Hepatocyte (in vitro differentiated cells): Measurements from ENCODE around the gene AOPEP. TPM values are rescaled to one million over a fixed set of nuclear protein-coding genes. Genes with fewer than 3 reads are reported as not detected.

Source experiments
- DNase-seq: peaks from one replicate; pipeline ENCODE4 v3.0.0-alpha.2; 2016; ENCODE audit warnings: low spot score
- H2AFZ ChIP-seq: fragments of 200-600 bp; sonication (generic); 2 replicates; pipeline ENCODE4 v1.6.0; 2016; ENCODE audit warnings: antibody characterized with exemption, mild to moderate bottlenecking
- H3K27ac ChIP-seq: fragments of 200-600 bp; sonication (generic); 2 replicates; pipeline ENCODE4 v1.5.1; 2016; ENCODE audit warnings: mild to moderate bottlenecking
- H3K27me3 ChIP-seq: fragments of 200-600 bp; sonication (generic); 2 replicates; pipeline ENCODE4 v1.6.1; 2016
- H3K36me3 ChIP-seq: fragments of 200-600 bp; sonication (generic); replicated peaks from 2 replicates; pipeline ENCODE4 v1.5.1; 2016; ENCODE audit warnings: low read depth; ENCODE audit not compliant: insufficient read depth
- H3K4me1 ChIP-seq: fragments of 200-600 bp; sonication (generic); 2 replicates; pipeline ENCODE4 v1.5.1; 2016; ENCODE audit warnings: mild to moderate bottlenecking, moderate library complexity; ENCODE audit not compliant: insufficient read depth
- H3K4me2 ChIP-seq: fragments of 200-600 bp; sonication (generic); 2 replicates; pipeline ENCODE4 v1.6.0; 2016
- H3K4me3 ChIP-seq: fragments of 200-600 bp; sonication (generic); 2 replicates; pipeline ENCODE4 v1.5.1; 2016; ENCODE audit warnings: mild to moderate bottlenecking
- H3K79me2 ChIP-seq: fragments of 200-600 bp; sonication (generic); 2 replicates; pipeline ENCODE4 v1.6.0; 2017; ENCODE audit warnings: mild to moderate bottlenecking
- H3K9me2 ChIP-seq: fragments of 200-600 bp; sonication (generic); replicated peaks from 2 replicates; pipeline ENCODE4 v1.6.0; 2017; ENCODE audit warnings: mild to moderate bottlenecking; ENCODE audit not compliant: insufficient read depth
- H3K9me3 ChIP-seq: fragments of 200-600 bp; sonication (generic); 2 replicates; pipeline ENCODE4 v1.5.1; 2016; ENCODE audit warnings: low read depth, mild to moderate bottlenecking
- H4K20me1 ChIP-seq: fragments of 200-600 bp; sonication (generic); 2 replicates; pipeline ENCODE4 v1.6.0; 2016; ENCODE audit warnings: mild to moderate bottlenecking; ENCODE audit not compliant: insufficient read depth, poor library complexity, severe bottlenecking
- EZH2 ChIP-seq: fragments of 200-600 bp; sonication (generic); IDR thresholded peaks from 2 replicates; pipeline ENCODE4 v1.6.1; 2016; ENCODE audit warnings: antibody characterized with exemption, mild to moderate bottlenecking, borderline replicate concordance
- EZH2phosphoT487 ChIP-seq: fragments of 200-600 bp; sonication (generic); IDR thresholded peaks from one replicate; pipeline ENCODE4 v1.6.1; 2018; ENCODE audit warnings: antibody characterized with exemption, mild to moderate bottlenecking, low read depth, moderate library complexity; ENCODE audit not compliant: unreplicated experiment, severe bottlenecking
- WGBS: methylation state at CpG from one replicate; pipeline ENCODE4 v1.1.6; 2016; ENCODE audit warnings: low lambda C conversion rate; ENCODE audit errors: missing lambda C conversion rate; 5-methylcytosine and 5-hydroxymethylcytosine counted together
- polyA plus RNA-seq: library from polyadenylated mRNA; unstranded; fragments of >200 nt; fragmentation: Nextera tagmentation; extraction: Ambion mirVana; gene quantifications from 2 replicates; pipeline ENCODE4 v1.2.1, GENCODE V29; 2016
- total RNA-seq: library from RNA; depleted of rRNA; stranded (reverse); fragments of >200 nt; gene quantifications from 2 replicates; pipeline ENCODE4 v1.2.3, GENCODE V29; 2014
- TF ChIP-seq, protein P1 (sequence below): fragments of 200-600 bp; sonication (generic); IDR thresholded peaks from 2 replicates; pipeline ENCODE4 v1.5.1; 2016; ENCODE audit warnings: antibody characterized with exemption, mild to moderate bottlenecking; ENCODE audit not compliant: poor library complexity

Gene AOPEP
- total and polyA plus RNA-seq, 2 experiments from 2014 or later: 82.8 to 101 TPM

DNA sequence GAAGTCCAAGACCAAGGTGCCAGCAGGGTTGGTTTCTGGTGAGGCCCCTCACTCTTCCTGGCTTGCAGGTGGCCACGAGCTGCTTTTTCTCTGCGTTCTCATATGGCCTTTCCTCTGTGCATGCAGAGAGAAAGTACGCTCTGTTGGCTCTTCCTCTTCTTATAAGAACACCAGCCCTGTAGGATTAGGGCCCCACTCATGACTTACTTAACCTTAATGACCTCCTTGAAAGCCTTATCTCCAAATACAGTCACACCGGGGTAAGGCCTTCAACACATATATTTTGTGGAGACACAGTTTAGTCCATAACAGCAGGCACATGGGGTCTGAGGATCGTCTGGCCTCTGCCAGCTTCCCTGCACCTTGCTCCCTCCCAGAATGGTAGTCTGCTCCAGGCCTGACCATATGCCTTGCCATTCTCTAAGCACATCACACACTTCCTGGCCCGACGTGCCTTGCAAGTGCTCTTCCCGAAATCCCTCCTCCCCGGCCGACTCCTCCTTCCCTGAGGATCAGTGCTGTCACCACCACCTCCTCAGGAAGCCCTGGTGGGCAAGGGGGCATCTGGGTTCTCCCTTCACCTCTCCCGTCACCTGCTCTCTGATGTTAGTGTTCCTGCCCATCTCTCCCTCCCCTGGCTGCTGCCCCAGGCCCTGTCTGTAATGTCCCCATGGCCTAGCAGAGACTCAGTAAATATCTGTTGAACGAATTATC is 200.7 kb downstream of the AOPEP start:
- Histone ChIP-seq H3K36me3 (no peaks in the 10 kb centered on the region), H3K4me2 (no peak overlapping the region), H2AFZ (no peak overlapping the region), H3K27ac (peak overlapping the region; percentile 10), H3K4me1 (peaks cover 37% of the 10 kb centered on the region), H3K4me3 (no peak overlapping the region), H3K9me3 (no peaks in the 10 kb centered on the region), H4K20me1 (no peaks in the 10 kb centered on the region), H3K9me2 (no peaks in the 10 kb centered on the region), H3K79me2 (peaks cover 32% of the 10 kb centered on the region), H3K27me3 (no peaks in the 10 kb centered on the region)
- TF ChIP-seq, protein P1, sequence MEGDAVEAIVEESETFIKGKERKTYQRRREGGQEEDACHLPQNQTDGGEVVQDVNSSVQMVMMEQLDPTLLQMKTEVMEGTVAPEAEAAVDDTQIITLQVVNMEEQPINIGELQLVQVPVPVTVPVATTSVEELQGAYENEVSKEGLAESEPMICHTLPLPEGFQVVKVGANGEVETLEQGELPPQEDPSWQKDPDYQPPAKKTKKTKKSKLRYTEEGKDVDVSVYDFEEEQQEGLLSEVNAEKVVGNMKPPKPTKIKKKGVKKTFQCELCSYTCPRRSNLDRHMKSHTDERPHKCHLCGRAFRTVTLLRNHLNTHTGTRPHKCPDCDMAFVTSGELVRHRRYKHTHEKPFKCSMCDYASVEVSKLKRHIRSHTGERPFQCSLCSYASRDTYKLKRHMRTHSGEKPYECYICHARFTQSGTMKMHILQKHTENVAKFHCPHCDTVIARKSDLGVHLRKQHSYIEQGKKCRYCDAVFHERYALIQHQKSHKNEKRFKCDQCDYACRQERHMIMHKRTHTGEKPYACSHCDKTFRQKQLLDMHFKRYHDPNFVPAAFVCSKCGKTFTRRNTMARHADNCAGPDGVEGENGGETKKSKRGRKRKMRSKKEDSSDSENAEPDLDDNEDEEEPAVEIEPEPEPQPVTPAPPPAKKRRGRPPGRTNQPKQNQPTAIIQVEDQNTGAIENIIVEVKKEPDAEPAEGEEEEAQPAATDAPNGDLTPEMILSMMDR: no peak
- no peak for TF ChIP-seq EZH2
- TF ChIP-seq EZH2phosphoT487: no peak
- no peak for DNase-seq
- WGBS: 79% methylated on average over 12 of the region's 12 CpGs

DNA sequence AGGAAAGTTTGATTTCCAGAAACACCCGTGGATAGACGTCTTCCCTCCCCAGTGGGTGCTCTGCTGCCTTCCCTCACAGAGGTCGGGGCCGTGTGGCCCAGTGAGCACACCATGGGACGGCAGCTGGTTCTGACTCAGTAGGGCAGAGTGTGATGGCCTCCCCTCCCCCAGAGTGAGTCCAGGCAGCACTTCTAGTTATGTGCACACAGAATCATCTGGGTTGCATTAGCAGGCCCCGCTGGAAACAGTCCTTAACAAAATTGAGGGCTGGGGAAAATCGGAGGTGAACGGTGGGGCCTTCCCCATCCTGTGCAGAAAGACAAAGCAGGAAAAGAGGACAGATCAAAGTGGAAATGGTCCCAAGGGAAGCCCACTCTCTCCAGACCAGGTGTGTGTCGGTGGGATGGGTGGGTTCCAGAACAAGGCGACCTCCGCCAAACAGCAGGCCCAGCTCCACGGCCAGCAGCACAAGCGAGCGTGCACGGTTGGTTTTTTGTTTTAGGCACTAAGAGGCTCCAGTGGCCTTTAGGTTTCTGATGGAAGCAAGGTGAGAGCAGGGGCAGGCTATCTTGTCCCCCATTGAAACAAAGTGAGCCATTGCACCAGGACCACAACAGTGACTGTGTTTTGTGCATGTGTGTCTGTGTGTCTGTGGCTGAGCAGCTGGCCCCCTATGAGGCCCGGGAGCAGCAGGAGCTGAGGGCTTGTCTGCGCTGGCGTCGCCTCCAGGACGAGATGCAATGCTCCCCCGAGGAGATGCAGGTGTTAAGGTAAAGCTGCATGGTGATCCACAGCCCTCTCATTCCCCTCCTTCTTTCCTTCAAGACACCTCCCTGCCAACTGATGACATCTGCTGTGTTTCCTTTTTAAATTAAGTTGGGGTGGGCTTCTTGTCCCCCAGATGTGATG is 201.5 kb downstream of the AOPEP start:
- H2AFZ ChIP-seq: no peak overlapping the region
- H3K27ac ChIP-seq: peak overlapping the region; percentile 10

DNA sequence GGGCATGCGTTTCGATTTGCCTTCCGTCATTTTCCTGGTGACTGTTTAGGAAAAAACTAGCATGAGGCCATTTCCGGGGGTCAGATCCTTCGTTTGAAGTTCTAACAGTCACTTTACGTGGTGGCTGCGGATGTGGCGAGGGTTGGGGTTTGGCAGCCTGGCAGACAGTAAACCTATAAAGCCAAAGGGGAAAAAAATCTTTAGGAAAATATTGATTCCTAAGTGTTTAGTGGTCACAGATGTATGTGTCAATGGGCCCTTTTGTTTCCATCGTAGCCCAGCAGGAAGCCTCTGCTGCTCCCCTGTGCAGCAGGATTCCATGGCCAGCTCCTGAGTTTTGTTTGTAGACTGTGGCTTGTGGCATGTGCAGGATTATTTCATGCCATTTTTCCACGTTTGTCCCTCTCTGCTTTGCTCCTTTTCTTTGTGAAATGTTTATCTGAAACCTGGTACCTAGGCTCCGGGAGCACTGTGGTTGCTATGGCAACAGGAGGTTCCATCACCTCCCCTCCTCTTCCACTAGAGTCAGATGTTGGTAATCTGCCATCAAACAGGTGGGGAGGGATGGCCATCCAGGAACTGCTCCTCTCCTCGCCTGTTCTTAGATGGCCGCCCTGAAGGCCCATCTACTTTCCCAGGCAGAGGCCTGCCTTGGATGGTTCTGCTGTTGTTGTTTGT is 202.3 kb downstream of the AOPEP start:
- TF ChIP-seq EZH2phosphoT487 (no peak), EZH2 (no peak)
- TF ChIP-seq, protein P1: no peak
- Histone ChIP-seq H3K9me2 (no peaks in the 10 kb centered on the region), H3K27me3 (no peaks in the 10 kb centered on the region), H3K9me3 (no peaks in the 10 kb centered on the region), H2AFZ (no peak overlapping the region), H3K4me2 (no peak overlapping the region), H3K4me3 (no peak overlapping the region), H4K20me1 (no peaks in the 10 kb centered on the region), H3K79me2 (peaks cover 32% of the 10 kb centered on the region), H3K27ac (peak overlapping the region; percentile 10), H3K4me1 (peaks cover 22% of the 10 kb centered on the region), H3K36me3 (no peaks in the 10 kb centered on the region)
- no peak for DNase-seq
- WGBS: 73% methylated on average over 13 of the region's 13 CpGs

More for the DNA sequence above, 201.5 kb downstream of the AOPEP start:
- Histone ChIP-seq H3K4me2 (no peak overlapping the region), H3K4me3 (no peak overlapping the region), H3K36me3 (no peaks in the 10 kb centered on the region), H3K9me2 (no peaks in the 10 kb centered on the region), H3K27me3 (no peaks in the 10 kb centered on the region), H4K20me1 (no peaks in the 10 kb centered on the region), H3K4me1 (peaks cover 29% of the 10 kb centered on the region), H3K79me2 (peaks cover 32% of the 10 kb centered on the region), H3K9me3 (no peaks in the 10 kb centered on the region)
- WGBS: 73% methylated on average over 21 of the region's 21 CpGs
- no peak for DNase-seq
- no peak for TF ChIP-seq EZH2phosphoT487
- TF ChIP-seq, protein P1: no peak
- TF ChIP-seq EZH2: no peak
